ENCODE data around the gene DCHS2. TPM values are rescaled to one million over a fixed set of nuclear protein-coding genes. Genes with fewer than 3 reads are reported as not detected.

The DCHS2 gene
- total RNA-seq, 4 donors from 2014 or later: 0.40 to 1.4 (median 0.61) TPM

GRCh38 chr4:154422152-154422551 lies 69.4 kb downstream of the DCHS2 start:
- peaks cover 6 to 11% of the 10 kb centered on the region in 2 donors for H3K4me1 ChIP-seq
- TF ChIP-seq POLR2A (IDR thresholded peaks at IDR 0.05) (no peak), CTCF (IDR thresholded peaks at IDR 0.05) (no peak)
- H3K27ac ChIP-seq: no peak overlapping the region
- no peak for DNase-seq
- H3K27me3 ChIP-seq: no peaks in the 10 kb centered on the region
- H3K4me3 ChIP-seq (replicated peaks in 1 of 3): no peak overlapping the region
- 0% methylated on average over 1 of the region's 1 CpG for WGBS, 2 donors
- H3K36me3 ChIP-seq: no peaks in the 10 kb centered on the region
- no peaks in the 10 kb centered on the region for H3K9me3 ChIP-seq
- intact Hi-C loops (cut with DNase I): no loop called here

DNA sequence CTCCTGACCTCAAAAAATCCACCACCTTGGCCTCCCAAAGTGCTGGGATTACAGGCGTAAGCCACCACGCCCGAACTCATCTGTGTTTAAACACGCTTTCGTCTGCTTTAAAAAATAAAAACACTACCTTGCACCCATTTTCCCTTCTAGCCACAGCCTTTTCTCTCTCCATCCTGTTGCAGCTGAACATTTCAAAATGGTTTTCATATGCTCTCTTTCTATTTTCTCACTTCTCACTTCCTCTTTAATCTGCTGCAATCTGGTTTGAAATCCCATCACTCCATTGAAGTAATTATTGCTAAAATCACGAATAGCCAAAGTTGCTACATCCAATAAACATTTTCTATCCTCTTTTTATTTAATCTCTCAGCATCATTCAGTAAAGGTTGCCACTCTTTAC lies 70.0 kb downstream of the DCHS2 start:
- no peak for TF ChIP-seq CTCF (IDR thresholded peaks at IDR 0.05)
- no peak for TF ChIP-seq POLR2A (IDR thresholded peaks at IDR 0.05)
- Histone ChIP-seq H3K27me3 (no peaks in the 10 kb centered on the region), H3K36me3 (no peaks in the 10 kb centered on the region), H3K4me3 (replicated peaks in 1 of 3) (no peak overlapping the region), H3K4me1 (peaks cover 6 to 11% of the 10 kb centered on the region in 2 donors), H3K9me3 (no peaks in the 10 kb centered on the region), H3K27ac (no peak overlapping the region)
- 88 to 89% methylated on average over 6 of the region's 6 CpGs for WGBS, 2 donors
- intact Hi-C loops (cut with DNase I): no loop called here
- DNase-seq: no peak

- WGBS, 2 donors: 56 to 62% methylated on average over 2 of the region's 2 CpGs
- H3K27me3 ChIP-seq: no peaks in the 10 kb centered on the region
- H3K27ac ChIP-seq: peak overlapping the region in 1 of 3 donors; percentile 64
- no peak for TF ChIP-seq CTCF (IDR thresholded peaks at IDR 0.05)
- TF ChIP-seq POLR2A (IDR thresholded peaks at IDR 0.05): no peak
- no peak overlapping the region for H3K4me3 ChIP-seq (replicated peaks in 1 of 3)
- H3K4me1 ChIP-seq: no peaks in the 10 kb centered on the region
- DNase-seq: no peak
- intact Hi-C loops (cut with DNase I): loop anchor here (10.0 kb wide), 1 partner anchor 77 kb away; the partner anchor contains the start of gene DCHS2
- H3K36me3 ChIP-seq: no peaks in the 10 kb centered on the region
- no peaks in the 10 kb centered on the region for H3K9me3 ChIP-seq
Observed at GRCh38 chr4:154417373-154417673, 74.3 kb downstream of the DCHS2 start.

- H3K36me3 ChIP-seq: no peaks in the 10 kb centered on the region
- peak; percentile 42 to 49 for DNase-seq
- peak overlapping the region; percentile 38 to 64 (median 59) for H3K27ac ChIP-seq
- intact Hi-C loops (cut with DNase I): loop anchor here (10.0 kb wide), 1 partner anchor 79 kb away; the partner anchor contains the start of gene DCHS2
- H3K27me3 ChIP-seq: no peaks in the 10 kb centered on the region
- no peaks in the 10 kb centered on the region for H3K9me3 ChIP-seq
- peak overlapping the region in 2 of 3 donors; percentile 38 to 41 for H3K4me3 ChIP-seq (replicated peaks in 1 of 3)
- 7 to 8% methylated on average over 10 of the region's 10 CpGs for WGBS, 2 donors
- H3K4me1 ChIP-seq: no peaks in the 10 kb centered on the region
- no peak for TF ChIP-seq CTCF (IDR thresholded peaks at IDR 0.05)
- TF ChIP-seq POLR2A (IDR thresholded peaks at IDR 0.05): no peak
Observed at GRCh38 chr4:154416190-154416547, 75.4 kb downstream of the DCHS2 start.

DNA sequence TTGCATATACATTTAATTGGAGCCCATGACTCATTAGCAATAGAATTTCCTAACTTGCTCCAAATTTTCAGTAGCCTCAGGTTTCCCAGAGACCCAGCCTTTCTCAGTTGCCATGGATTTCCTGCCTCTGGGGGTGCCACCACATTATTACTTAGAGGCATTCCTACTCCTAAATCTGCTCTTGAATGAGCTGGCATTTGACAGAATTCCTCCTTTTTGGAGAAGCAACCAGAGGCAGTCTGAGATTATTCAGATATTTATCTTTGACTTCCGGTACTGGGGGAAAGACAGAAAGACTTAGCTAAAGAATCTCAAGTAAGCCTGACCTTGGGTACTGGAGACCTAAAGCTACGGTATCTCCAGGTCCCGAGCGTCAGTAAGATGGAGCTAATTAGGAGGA lies 76.3 kb downstream of the DCHS2 start:
- Histone ChIP-seq H3K27me3 (no peaks in the 10 kb centered on the region), H3K27ac (no peak overlapping the region), H3K36me3 (no peaks in the 10 kb centered on the region), H3K4me1 (no peaks in the 10 kb centered on the region), H3K4me3 (replicated peaks in 1 of 3) (no peak overlapping the region), H3K9me3 (no peaks in the 10 kb centered on the region)
- TF ChIP-seq POLR2A (IDR thresholded peaks at IDR 0.05) (no peak), CTCF (IDR thresholded peaks at IDR 0.05) (no peak)
- intact Hi-C loops (cut with DNase I): loop anchor here (10.0 kb wide), 1 partner anchor 79 kb away; the partner anchor contains the start of gene DCHS2
- DNase-seq: no peak
- WGBS, 2 donors: 87 to 91% methylated on average over 4 of the region's 4 CpGs
